Neuron (in vitro differentiated cells): ENCODE data around the gene PAK4.
"Not testable (repeated sequence)": the region's sequence is repeated elsewhere in the genome, so short reads cannot be mapped to it uniquely, and the experiment has no call there.

Experiments
- H2AFZ ChIP-seq: one replicate; pipeline ENCODE4 v1.6.1; 2013; ENCODE audit warnings: low read depth, mild to moderate bottlenecking, inconsistent platforms, low read length, moderate library complexity
- H3K27me3 ChIP-seq: one replicate; pipeline ENCODE4 v1.6.1; 2013; ENCODE audit warnings: low read length; ENCODE audit not compliant: insufficient read depth
- H3K36me3 ChIP-seq: one replicate; pipeline ENCODE4 v1.6.1; 2013; ENCODE audit warnings: low read length; ENCODE audit not compliant: insufficient read depth
- H3K4me1 ChIP-seq: one replicate; pipeline ENCODE4 v1.6.1; 2013; ENCODE audit warnings: low read length; ENCODE audit not compliant: insufficient read depth
- H3K4me3 ChIP-seq: 2 replicates; pipeline ENCODE4 v1.5.1; 2013; ENCODE audit warnings: mild to moderate bottlenecking, low read length, moderate library complexity
- H3K9me3 ChIP-seq: one replicate; pipeline ENCODE4 v1.6.1; 2013; ENCODE audit warnings: low read length

PAK4 gene

GRCh38 chr19:39139971-39140453 is 14.4 kb downstream of the PAK4 start:
- H3K27me3 ChIP-seq, result no peaks in the 10 kb centered on the region
- no peaks in the 10 kb centered on the region for H3K36me3 ChIP-seq
- peaks cover 31% of the 10 kb centered on the region for H3K4me1 ChIP-seq
- H2AFZ ChIP-seq, result no peak overlapping the region
- no peaks in the 10 kb centered on the region for H3K9me3 ChIP-seq
- H3K4me3 ChIP-seq, result no peak overlapping the region

GRCh38 chr19:39140594-39140993 is 15.0 kb downstream of the PAK4 start:
- H3K27me3 ChIP-seq, result no peaks in the 10 kb centered on the region
- no peak overlapping the region for H3K4me3 ChIP-seq
- H2AFZ ChIP-seq, result no peak overlapping the region
- no peaks in the 10 kb centered on the region for H3K36me3 ChIP-seq
- no peaks in the 10 kb centered on the region for H3K9me3 ChIP-seq
- peaks cover 35% of the 10 kb centered on the region for H3K4me1 ChIP-seq

- Histone ChIP-seq H2AFZ (no peak overlapping the region), H3K27me3 (no peaks in the 10 kb centered on the region), H3K4me3 (no peak overlapping the region), H3K4me1 (peaks cover 35% of the 10 kb centered on the region), H3K36me3 (no peaks in the 10 kb centered on the region), H3K9me3 (no peaks in the 10 kb centered on the region)
These were observed 16.3 kb downstream of the PAK4 start for GRCh38 chr19:39141929-39142328.

DNA sequence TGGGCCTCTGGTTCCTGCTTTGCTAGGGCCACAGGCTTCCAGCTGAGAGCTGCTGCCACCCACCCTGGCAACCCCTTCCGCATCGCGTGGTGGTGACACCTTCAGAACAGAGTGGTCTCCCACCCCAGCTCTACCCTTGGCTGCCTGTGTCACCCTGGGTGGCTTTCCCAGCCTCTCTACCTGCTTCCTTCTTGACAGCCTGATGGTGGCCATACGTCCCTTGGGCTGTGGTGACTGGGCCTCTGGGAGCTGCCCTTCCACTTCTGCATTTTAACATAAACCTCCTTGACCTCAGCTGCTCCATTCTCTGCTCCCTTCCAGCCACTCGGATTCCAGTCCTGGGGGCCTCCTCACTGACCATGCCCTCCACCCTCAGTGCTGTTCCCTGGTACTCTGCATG is 17.0 kb downstream of the PAK4 start:
- Histone ChIP-seq H2AFZ (no peak overlapping the region), H3K4me1 (peaks cover 35% of the 10 kb centered on the region), H3K4me3 (no peak overlapping the region), H3K36me3 (no peaks in the 10 kb centered on the region), H3K27me3 (no peaks in the 10 kb centered on the region), H3K9me3 (no peaks in the 10 kb centered on the region)

DNA sequence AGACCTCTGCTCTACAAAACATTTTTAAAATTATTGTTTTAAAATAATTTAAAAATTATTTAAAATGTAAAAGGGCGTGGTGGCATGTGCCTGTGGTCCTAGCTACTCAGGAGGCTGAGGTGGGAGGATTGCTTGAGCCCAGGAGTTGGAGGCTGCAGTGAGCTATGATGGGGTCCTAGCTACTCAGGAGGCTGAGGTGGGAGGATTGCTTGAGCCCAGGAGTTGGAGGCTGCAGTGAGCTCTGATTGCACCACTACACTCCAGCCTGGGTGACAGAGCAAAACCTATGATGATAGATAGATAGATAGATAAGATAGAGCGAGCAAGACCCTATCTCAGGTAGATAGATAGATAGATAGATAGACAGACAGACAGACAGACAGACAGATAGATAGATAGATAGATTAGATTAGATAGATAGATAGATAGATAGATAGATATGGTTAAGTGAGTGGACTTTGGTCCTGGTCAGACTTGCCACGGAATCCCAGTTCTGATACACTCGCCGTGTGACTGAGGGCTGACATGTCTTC is 18.2 kb downstream of the PAK4 start:
- not testable (repeated sequence) for H3K9me3 ChIP-seq, H3K36me3 ChIP-seq, H3K27me3 ChIP-seq, H2AFZ ChIP-seq, H3K4me3 ChIP-seq
- H3K4me1 ChIP-seq, result peaks cover 33% of the 10 kb centered on the region

GRCh38 chr19:39144290-39145071 is 18.9 kb downstream of the PAK4 start:
- H3K9me3 ChIP-seq, result peaks cover 6% of the 10 kb centered on the region
- H3K4me3 ChIP-seq, result no peak overlapping the region
- no peaks in the 10 kb centered on the region for H3K27me3 ChIP-seq
- H2AFZ ChIP-seq, result no peak overlapping the region
- peaks cover 26% of the 10 kb centered on the region for H3K4me1 ChIP-seq
- peaks cover 6% of the 10 kb centered on the region for H3K36me3 ChIP-seq

GRCh38 chr19:39145180-39145953 is 19.8 kb downstream of the PAK4 start:
- peaks cover 6% of the 10 kb centered on the region for H3K9me3 ChIP-seq
- peaks cover 18% of the 10 kb centered on the region for H3K4me1 ChIP-seq
- H3K27me3 ChIP-seq, result no peaks in the 10 kb centered on the region
- no peak overlapping the region for H3K4me3 ChIP-seq
- H3K36me3 ChIP-seq, result peaks cover 6% of the 10 kb centered on the region
- H2AFZ ChIP-seq, result no peak overlapping the region

DNA sequence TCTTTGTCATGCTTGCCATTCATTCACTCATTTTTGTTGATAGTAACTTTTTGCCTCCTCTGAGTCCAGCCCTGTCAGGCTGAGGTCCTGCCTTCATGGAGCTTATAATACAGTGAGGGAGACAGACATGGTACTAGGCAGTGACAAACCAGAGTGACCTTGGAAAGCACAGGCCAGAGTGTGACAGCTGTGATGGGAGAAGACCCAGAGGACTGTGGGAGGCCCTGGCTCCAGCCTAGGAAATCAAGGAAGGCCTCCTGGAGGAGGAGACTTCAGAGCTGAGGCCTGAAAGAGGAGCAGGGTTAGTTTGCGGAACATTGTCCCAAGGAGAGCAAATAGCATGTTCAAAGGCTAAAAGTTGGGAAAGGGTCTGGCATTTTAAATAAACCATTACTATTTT is 20.5 kb downstream of the PAK4 start:
- Histone ChIP-seq H3K9me3 (peaks cover 6% of the 10 kb centered on the region), H3K27me3 (no peaks in the 10 kb centered on the region), H3K4me1 (peaks cover 17% of the 10 kb centered on the region), H3K36me3 (peaks cover 6% of the 10 kb centered on the region), H2AFZ (no peak overlapping the region), H3K4me3 (no peak overlapping the region)

DNA sequence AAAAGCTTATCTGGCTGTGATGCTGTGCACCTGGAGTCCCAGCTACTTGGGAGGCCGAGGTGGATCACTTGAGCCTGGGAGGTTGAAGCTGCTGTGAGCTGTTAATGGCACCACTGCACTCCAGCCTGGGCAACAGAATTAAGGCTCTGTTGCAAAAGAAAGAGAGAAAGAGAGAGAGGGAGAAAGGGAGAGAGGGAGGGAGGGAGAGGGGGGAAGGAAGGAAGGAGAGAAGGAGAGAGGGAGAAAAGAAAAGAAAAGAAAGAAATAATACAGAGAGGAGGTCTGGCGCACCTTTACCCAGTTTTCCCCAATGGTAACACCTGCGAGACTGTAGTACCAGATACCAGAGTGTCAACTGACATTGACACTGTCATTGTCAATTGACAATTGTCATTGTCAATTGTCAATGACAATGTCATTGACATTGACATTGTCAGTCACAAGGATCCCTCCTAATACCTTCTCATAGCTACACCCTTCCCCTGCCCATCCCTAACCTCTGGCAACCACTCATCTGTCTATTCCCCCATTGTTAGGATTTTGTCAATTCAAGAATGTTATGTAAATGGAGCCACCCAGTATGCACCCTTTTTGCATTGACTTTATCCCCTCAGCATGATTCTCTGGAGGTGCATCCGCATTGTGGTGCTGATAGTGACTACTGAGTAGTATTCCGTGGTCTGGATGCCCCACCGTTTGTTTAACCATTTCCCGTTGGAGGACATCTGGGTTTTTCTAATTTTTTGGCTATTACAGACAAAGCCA is 21.3 kb downstream of the PAK4 start:
- peaks cover 17% of the 10 kb centered on the region for H3K4me1 ChIP-seq
- no peak overlapping the region for H2AFZ ChIP-seq
- H3K36me3 ChIP-seq, result peaks cover 6% of the 10 kb centered on the region

GRCh38 chr19:39147480-39147879 is 21.9 kb downstream of the PAK4 start:
- H3K27me3 ChIP-seq, result no peaks in the 10 kb centered on the region
- peaks cover 6% of the 10 kb centered on the region for H3K9me3 ChIP-seq
- peaks cover 17% of the 10 kb centered on the region for H3K4me1 ChIP-seq
- H2AFZ ChIP-seq, result no peak overlapping the region
- peaks cover 6% of the 10 kb centered on the region for H3K36me3 ChIP-seq
- H3K4me3 ChIP-seq, result no peak overlapping the region

More for the DNA sequence above, 21.3 kb downstream of the PAK4 start:
- no peak overlapping the region for H3K4me3 ChIP-seq
- H3K27me3 ChIP-seq, result no peaks in the 10 kb centered on the region
- peaks cover 6% of the 10 kb centered on the region for H3K9me3 ChIP-seq

- Histone ChIP-seq H3K4me1 (peaks cover 16% of the 10 kb centered on the region), H3K4me3 (no peak overlapping the region), H3K36me3 (peaks cover 6% of the 10 kb centered on the region), H3K27me3 (no peaks in the 10 kb centered on the region), H2AFZ (no peak overlapping the region), H3K9me3 (peaks cover 6% of the 10 kb centered on the region)
These were observed 23.4 kb downstream of the PAK4 start for GRCh38 chr19:39148939-39149529.

DNA sequence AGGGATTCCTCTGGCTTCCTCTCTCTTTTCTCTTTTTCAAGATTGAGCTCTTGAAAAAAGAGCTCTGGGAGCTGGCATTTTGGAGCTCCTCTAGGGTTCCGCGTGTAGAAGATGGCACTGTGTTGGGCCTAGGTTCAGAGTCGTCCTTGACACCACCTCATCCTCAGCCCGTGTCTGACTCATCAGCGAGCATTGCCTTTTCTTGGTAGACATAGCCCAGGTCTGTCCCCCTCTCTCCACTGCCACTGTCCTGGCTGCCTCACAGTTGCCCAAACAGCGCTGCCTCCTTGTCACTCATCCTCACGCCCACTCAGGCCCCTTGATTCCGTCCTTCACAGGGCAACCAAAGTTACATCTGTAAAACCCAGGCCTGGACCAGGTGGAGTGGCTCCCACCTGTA is 24.6 kb downstream of the PAK4 start:
- no peaks in the 10 kb centered on the region for H3K27me3 ChIP-seq
- H2AFZ ChIP-seq, result no peak overlapping the region
- H3K4me3 ChIP-seq, result no peak overlapping the region
- peaks cover 6% of the 10 kb centered on the region for H3K9me3 ChIP-seq
- H3K4me1 ChIP-seq, result peaks cover 4% of the 10 kb centered on the region
- H3K36me3 ChIP-seq, result peaks cover 6% of the 10 kb centered on the region
